GM19193 (cell line): Measurements from ENCODE around the gene CYP27C1.

Experiments
- POLR2A ChIP-seq: IDR thresholded peaks from 4 replicates; pipeline ENCODE4 v1.6.1; 2011; ENCODE audit not compliant: insufficient read depth, insufficient read length; ENCODE audit errors: extremely low read depth

Gene CYP27C1

GRCh38 chr2:127137741-127138140 is 82.4 kb downstream of the CYP27C1 start:
- no peak for TF ChIP-seq POLR2A

- no peak for TF ChIP-seq POLR2A
Measured at GRCh38 chr2:127137225-127137624, 82.9 kb downstream of the CYP27C1 start.

- no peak for TF ChIP-seq POLR2A
Measured at GRCh38 chr2:127134833-127135830, 85.0 kb downstream of the CYP27C1 start.

- no peak for TF ChIP-seq POLR2A
Measured at GRCh38 chr2:127134235-127134634, 85.9 kb downstream of the CYP27C1 start.
